ENCODE data around the gene CTBP2.

The CTBP2 gene

GRCh38 chr10:125003146-125003900, 157.0 kb downstream of the CTBP2 start:
- DNase-seq = no peak

GRCh38 chr10:125002423-125003145, 157.8 kb downstream of the CTBP2 start:
- no peak for DNase-seq

DNA sequence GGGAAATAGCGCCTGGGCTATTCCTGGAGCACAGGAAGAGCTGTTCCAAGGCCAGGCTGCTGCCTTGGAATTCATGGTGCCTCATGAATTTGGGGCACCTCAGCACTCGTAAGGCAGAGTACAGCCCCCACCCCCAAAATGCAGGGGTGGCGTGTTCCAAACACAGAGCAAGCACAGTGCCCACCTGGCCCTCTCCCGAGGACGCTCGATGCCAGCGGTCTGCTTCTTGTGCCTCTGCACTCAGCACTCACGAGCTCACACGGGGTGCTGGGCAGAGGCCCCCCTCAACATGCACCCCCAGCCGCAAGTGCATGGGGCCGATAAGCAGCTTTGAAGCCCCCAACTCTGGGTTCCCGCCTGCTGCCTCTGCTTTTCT, 158.3 kb downstream of the CTBP2 start:
- DNase-seq = no peak

DNA sequence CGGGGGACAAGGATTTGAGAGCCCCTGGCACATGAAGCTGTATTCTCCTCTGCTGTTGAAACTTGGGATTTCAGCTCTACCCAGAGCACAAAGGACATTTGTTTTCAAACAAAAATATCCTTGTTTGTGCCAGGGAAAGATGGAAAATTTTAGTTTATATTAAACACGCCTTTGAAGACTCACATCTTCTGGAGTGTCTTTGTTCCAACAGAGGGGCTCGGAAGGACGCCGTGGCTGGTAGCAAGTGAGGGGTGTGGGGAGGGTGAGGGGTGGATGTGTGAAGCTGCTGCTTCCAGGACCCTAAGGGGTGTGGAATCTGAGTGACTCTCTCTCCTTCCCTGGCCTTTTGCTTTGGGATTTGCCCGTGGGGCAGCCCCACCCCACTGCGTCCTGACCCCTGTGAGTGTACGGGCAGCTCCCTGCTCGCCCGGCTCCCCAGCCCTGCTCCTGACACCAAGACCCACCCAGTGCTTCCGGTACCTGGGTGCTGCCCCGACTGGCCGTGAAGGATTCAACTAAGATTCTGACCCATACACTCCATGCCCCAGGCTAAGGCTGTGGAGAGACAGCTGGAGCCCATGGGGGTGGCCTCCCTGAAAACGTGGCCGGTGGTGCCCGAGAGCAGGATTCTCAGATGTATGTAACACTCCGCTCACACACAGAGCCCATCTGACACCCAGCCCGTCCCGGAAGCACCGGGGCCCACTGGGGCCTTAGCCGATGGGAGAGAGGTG, 158.9 kb downstream of the CTBP2 start:
- no peak for DNase-seq

GRCh38 chr10:125000366-125001312, 159.7 kb downstream of the CTBP2 start:
- no peak for DNase-seq

- DNase-seq = no peak
Measured at GRCh38 chr10:124999433-125000365, 160.7 kb downstream of the CTBP2 start.

DNA sequence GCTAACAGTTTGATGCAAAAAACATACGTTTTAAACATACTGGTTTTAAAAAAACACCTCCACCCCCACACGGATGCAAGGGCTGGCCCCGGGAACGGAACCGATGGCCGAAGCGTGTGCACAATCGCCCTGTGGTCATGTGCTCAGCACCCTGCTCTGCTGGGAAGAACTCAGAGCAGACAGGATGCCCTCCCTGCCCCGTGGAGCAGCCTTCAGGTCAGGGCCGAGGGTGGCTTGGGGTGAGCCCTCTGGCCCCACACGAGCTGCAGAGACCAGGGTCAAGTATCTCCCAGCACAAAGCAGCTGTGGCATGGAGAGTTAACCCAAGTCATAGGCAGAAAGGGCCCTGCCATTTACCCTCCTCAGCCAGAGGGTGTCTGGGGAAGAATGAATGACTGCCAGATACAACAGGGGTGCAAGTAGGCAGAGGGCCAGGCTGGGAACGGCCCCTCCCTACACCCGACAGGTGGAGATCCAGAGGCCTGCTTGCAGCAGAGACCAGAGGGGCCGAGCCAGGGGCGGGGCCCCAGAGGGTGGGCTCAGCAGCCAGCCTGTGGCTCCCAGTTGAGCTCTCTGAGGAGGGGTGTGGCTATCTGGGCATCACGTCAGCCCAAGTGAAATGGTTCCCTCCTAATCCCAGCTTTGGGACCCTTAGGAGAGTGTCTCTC, 161.6 kb downstream of the CTBP2 start:
- no peak for DNase-seq

- no peak for DNase-seq
Measured at GRCh38 chr10:124997771-124998623, 162.4 kb downstream of the CTBP2 start.

- no peak for DNase-seq
Measured at GRCh38 chr10:124997306-124997705, 163.1 kb downstream of the CTBP2 start.

DNA sequence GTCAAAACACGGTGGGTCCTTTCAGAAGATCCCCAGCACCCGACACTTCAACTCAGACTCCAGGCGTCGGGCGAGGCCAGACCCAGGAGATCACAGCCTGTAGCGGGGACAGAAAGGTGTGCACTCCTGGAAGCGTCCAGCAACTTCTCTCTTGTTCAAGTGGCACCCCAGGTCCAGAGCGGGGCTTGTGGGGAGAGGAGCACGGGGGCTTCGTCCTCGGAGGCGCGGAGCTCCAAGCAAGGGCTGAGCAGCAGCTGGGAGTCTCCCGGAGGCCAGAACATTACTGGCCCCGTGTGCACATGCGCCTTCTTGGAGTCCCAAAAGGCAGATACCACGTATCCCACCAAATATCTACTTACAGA, 163.5 kb downstream of the CTBP2 start:
- DNase-seq = no peak

GRCh38 chr10:124996127-124996853, 164.1 kb downstream of the CTBP2 start:
- DNase-seq = no peak

- DNase-seq = no peak
Measured at GRCh38 chr10:124995605-124996004, 164.8 kb downstream of the CTBP2 start.

DNA sequence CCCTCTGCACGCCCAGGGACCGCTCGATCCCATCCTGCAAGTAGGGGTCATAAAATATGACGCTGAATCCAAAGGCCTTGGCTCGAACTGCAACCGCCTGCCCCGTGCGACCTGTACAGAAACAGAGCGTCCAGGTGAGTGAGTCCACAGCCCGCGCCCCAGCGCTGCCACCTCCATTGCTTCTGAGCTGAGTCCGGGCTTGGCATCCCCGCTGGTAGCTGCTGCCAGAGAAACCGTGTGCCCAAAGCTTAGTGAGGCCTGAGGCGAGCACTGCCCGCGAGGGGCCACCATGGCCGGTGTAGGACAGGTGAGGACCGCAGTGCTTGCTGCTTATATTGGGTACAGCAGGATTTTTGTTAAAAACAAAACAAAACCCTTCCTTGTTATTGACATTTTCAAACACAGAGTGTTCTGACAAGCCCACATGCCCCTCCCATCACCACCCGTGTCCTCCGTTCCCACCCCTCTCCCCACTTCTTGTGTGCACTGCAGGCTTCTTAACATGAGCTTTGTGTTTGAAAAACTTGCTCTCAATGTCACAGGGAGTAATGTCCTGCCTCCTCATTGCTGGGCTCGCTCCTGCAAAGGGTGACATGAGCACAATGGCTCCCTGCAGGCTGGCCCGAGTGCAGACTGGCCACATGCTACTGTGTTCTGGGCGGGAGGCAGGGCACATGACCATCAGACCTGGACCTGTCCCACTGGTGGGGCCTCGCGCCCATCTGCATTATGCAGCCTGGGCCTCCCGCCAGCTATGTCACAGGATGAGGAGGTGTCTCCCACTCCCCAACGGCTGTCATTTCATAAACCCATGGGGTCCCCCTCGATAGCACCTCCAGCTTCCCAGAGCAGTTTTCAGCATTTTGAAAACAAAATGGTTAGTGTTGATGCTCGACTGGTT, 165.5 kb downstream of the CTBP2 start:
- no peak for DNase-seq

- DNase-seq = no peak
Measured at GRCh38 chr10:124993736-124994451, 166.5 kb downstream of the CTBP2 start.

DNA sequence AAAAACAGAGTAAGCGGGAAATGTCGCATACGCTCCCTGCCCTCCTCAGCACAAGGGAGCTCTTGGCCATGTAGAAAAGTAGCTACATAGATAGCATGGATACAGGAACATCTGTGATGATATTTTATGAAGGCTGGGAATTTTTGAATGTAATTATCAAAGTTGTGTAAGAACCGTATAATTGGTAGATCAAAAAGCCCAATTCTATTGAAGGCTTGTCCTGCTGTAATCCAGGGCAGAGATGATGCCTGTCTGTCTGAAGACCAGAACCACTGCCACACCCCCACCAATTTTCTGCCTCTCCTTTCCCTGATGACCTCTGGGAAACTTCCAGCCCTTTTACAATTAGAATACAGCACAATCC, 167.0 kb downstream of the CTBP2 start:
- DNase-seq = no peak

GRCh38 chr10:124992462-124993344, 167.7 kb downstream of the CTBP2 start:
- no peak for DNase-seq

- no peak for DNase-seq
Measured at GRCh38 chr10:124991835-124992234, 168.5 kb downstream of the CTBP2 start.

Measured in activated CD4-positive, CD25-positive, alpha-beta regulatory T cell (primary cell).